Osteoblast (primary cell): ENCODE measurements around the gene YWHAB. TPM values are rescaled to one million over a fixed set of nuclear protein-coding genes. Genes with fewer than 3 reads are reported as not detected.

Experiments used
- DNase-seq: peaks from one replicate; pipeline ENCODE4 v3.0.0; 2011; ENCODE audit warnings: low spot score, mixed read lengths; ENCODE audit not compliant: insufficient read length; ENCODE audit errors: missing footprints
- H2AFZ ChIP-seq: 2 replicates; pipeline ENCODE4 v1.6.0; 2011; ENCODE audit warnings: mild to moderate bottlenecking, low read length
- H3K27ac ChIP-seq: 2 replicates; pipeline ENCODE4 v1.5.1; 2011; ENCODE audit warnings: mild to moderate bottlenecking, low read depth, low read length, moderate library complexity
- H3K27me3 ChIP-seq: 2 replicates; pipeline ENCODE4 v1.6.0; 2012; ENCODE audit warnings: mild to moderate bottlenecking, control low read depth, inconsistent platforms, low read length, moderate library complexity; ENCODE audit not compliant: insufficient read depth
- H3K36me3 ChIP-seq: 2 replicates; pipeline ENCODE4 v1.5.1; 2011; ENCODE audit warnings: mild to moderate bottlenecking, low read length, control low read depth, moderate library complexity; ENCODE audit not compliant: insufficient read depth
- H3K4me1 ChIP-seq: 2 replicates; pipeline ENCODE4 v1.5.1; 2011; ENCODE audit warnings: mild to moderate bottlenecking, low read length, control low read depth, moderate library complexity; ENCODE audit not compliant: insufficient read depth
- H3K4me2 ChIP-seq: 2 replicates; pipeline ENCODE4 v1.6.0; 2011; ENCODE audit warnings: mild to moderate bottlenecking, low read length; ENCODE audit not compliant: insufficient read depth
- H3K4me3 ChIP-seq: fragments of 200-600 bp; sonication (generic); 3 replicates; pipeline ENCODE4 v1.5.1; 2012; ENCODE audit warnings: mild to moderate bottlenecking, low read length, inconsistent platforms; ENCODE audit not compliant: insufficient read depth
- H3K79me2 ChIP-seq: 2 replicates; pipeline ENCODE4 v1.6.0; 2012; ENCODE audit warnings: mild to moderate bottlenecking, low read length, control low read depth, inconsistent platforms; ENCODE audit not compliant: insufficient read depth
- H3K9me3 ChIP-seq: 2 replicates; pipeline ENCODE4 v1.5.1; 2011; ENCODE audit warnings: low read depth, low read length, control low read depth
- H4K20me1 ChIP-seq: 2 replicates; pipeline ENCODE4 v1.6.0; 2012; ENCODE audit warnings: mild to moderate bottlenecking, low read length, control low read depth; ENCODE audit not compliant: insufficient read depth
- CTCF ChIP-seq: IDR thresholded peaks from 2 replicates; pipeline ENCODE4 v1.5.1; 2011; ENCODE audit warnings: mild to moderate bottlenecking, low read depth, low read length, moderate library complexity; ENCODE audit errors: extremely low read depth
- total RNA-seq: library from RNA; depleted of rRNA; stranded (reverse); fragments of >200 nt; gene quantifications from 2 replicates; pipeline ENCODE4 v1.2.3, GENCODE V29; 2012

Gene YWHAB
- total RNA-seq, 1 donor = 121 TPM

- Histone ChIP-seq H3K27ac (peak overlapping the region; percentile 77), H2AFZ (peak overlapping the region; percentile 37), H3K36me3 (no peaks in the 10 kb centered on the region), H3K4me3 (peak overlapping the region; percentile 95), H3K27me3 (peaks cover 2% of the 10 kb centered on the region), H3K9me3 (no peaks in the 10 kb centered on the region), H4K20me1 (peaks cover 48% of the 10 kb centered on the region), H3K79me2 (peaks cover 62% of the 10 kb centered on the region), H3K4me2 (peak overlapping the region; percentile 75), H3K4me1 (peaks cover 30% of the 10 kb centered on the region)
- no peak for DNase-seq
- no peak for TF ChIP-seq CTCF
Observed at GRCh38 chr20:44886266-44886651, 754 bp downstream of the YWHAB start.

GRCh38 chr20:44886828-44887227 lies 1.3 kb downstream of the YWHAB start:
- peak; percentile 49 for DNase-seq
- H3K79me2 ChIP-seq = peaks cover 68% of the 10 kb centered on the region
- peaks cover 30% of the 10 kb centered on the region for H3K4me1 ChIP-seq
- H3K4me3 ChIP-seq = peak overlapping the region; percentile 95
- H3K36me3 ChIP-seq = no peaks in the 10 kb centered on the region
- H3K27me3 ChIP-seq = no peaks in the 10 kb centered on the region
- TF ChIP-seq CTCF = no peak
- H4K20me1 ChIP-seq = peaks cover 52% of the 10 kb centered on the region
- H3K27ac ChIP-seq = peak overlapping the region; percentile 77
- no peak overlapping the region for H2AFZ ChIP-seq
- H3K4me2 ChIP-seq = peak overlapping the region; percentile 75
- no peaks in the 10 kb centered on the region for H3K9me3 ChIP-seq

- peak overlapping the region; percentile 95 for H3K4me3 ChIP-seq
- H3K36me3 ChIP-seq = no peaks in the 10 kb centered on the region
- DNase-seq = no peak
- peaks cover 75% of the 10 kb centered on the region for H3K79me2 ChIP-seq
- peaks cover 55% of the 10 kb centered on the region for H4K20me1 ChIP-seq
- no peaks in the 10 kb centered on the region for H3K27me3 ChIP-seq
- H3K4me2 ChIP-seq = peak overlapping the region; percentile 75
- H3K27ac ChIP-seq = no peak overlapping the region
- no peaks in the 10 kb centered on the region for H3K9me3 ChIP-seq
- TF ChIP-seq CTCF = no peak
- H3K4me1 ChIP-seq = peaks cover 30% of the 10 kb centered on the region
- no peak overlapping the region for H2AFZ ChIP-seq
Observed at GRCh38 chr20:44887466-44887865, 2.0 kb downstream of the YWHAB start.

- H3K27me3 ChIP-seq = no peaks in the 10 kb centered on the region
- no peaks in the 10 kb centered on the region for H3K36me3 ChIP-seq
- peaks cover 85% of the 10 kb centered on the region for H3K79me2 ChIP-seq
- H3K4me3 ChIP-seq = no peak overlapping the region
- TF ChIP-seq CTCF = peak; percentile 39
- peak; percentile 83 for DNase-seq
- H3K9me3 ChIP-seq = no peaks in the 10 kb centered on the region
- peaks cover 30% of the 10 kb centered on the region for H3K4me1 ChIP-seq
- peaks cover 59% of the 10 kb centered on the region for H4K20me1 ChIP-seq
- peak overlapping the region; percentile 45 for H3K4me2 ChIP-seq
- no peak overlapping the region for H2AFZ ChIP-seq
- H3K27ac ChIP-seq = no peak overlapping the region
Observed at GRCh38 chr20:44888226-44889103, 3.0 kb downstream of the YWHAB start.
